ENCODE data around the gene GFOD2.

DNA sequence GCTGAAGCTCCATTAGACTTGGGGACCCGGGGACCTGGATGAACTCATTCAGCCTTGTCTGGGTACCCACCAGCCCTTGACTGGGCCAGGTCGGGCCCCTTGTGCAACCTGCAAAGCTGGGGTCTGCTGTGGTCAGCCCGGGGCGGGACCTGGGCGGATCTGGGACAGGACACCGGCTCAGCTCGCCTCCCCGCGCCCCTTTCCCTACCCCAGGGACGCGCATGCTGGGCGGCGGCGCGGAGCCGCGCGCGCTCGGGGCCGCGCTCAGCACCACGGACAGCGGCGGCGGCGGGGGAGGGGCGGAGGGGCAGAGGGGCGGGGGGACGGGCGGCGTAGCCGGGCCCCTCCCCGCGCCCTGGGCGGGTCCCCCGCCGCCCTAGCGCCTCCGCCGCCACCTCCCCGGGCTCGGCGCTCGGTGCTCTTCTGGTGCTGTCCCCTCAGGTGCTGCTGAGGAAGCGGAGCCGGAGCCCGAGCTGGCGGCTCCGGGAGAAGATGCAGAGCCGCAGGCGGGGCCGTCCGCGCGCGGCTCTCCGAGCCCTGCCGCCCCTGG is 66.5 kb downstream of the GFOD2 start:
- TF ChIP-seq CTCF (IDR thresholded peaks at IDR 0.05; ENCODE audit: insufficient read depth, low read depth, low read length) (no peak), EZH2 (IDR thresholded peaks at IDR 0.05; ENCODE audit: insufficient read depth, low read length) (no peak)

Data from astrocyte (in vitro differentiated cells and primary cell).